ENCODE data around the gene PRRX2. TPM values are rescaled to one million over a fixed set of nuclear protein-coding genes. Genes with fewer than 3 reads are reported as not detected.
"Not testable (repeated sequence)": the region's sequence is repeated elsewhere in the genome, so short reads cannot be mapped to it uniquely, and the experiment has no call there.

The PRRX2 gene
- total and polyA plus RNA-seq, 5 donors = 1.8 to 5.7 (median 2.8) TPM

DNA sequence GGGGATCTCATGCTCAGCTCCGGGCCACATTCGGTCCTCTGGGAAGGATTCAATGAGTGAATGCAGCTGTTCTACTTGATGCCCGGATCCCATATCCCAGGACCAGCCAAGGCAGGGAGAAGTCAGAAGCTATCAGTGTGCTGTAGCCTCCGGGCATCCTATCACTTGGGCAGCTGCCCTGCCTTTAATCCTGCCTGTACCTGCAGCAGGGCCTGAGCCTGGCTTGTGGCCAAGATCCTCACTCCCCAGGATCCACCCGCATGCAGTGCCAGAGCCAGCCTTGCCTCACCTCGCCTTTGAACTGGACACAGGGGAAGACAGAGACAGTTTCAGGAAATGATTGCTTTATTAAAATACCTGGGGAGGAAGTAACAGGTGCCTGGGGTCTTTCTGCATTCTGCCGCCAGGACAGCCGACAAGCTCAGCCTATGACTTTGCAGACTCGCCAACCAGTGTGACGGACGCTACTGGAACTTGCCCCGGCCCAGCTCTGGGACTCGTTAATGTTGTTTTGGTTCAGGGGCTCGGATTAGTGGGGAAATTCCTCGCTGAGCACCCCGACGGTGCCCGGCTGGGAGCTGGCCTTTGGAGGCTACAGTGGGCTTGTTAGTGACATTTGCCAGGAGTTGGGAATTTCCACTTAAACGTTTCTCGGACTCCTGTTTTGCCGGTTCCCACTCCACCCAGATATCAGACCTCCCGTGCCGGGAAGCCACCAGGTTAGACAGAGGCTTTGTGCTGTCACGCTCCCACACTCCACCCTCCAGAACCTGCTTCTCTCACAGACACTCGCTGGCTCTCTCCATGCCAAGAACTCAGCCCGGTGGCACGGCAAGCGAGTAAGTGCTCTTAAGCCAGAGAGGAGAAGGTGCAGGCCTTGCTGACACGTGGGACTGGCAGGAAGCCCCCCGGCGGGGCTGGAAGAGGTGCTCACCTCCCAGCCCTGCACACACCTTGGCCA lies 86.7 kb downstream of the PRRX2 start:
- 34% methylated on average over 31 of the region's 31 CpGs for WGBS
- peak in 1 of 3 donors; percentile 68 for DNase-seq
- Histone ChIP-seq H3K4me1 (ENCODE audit: control insufficient read depth, insufficient read depth, low read length) (no peaks in the 10 kb centered on the region), H3K9me3 (ENCODE audit: control insufficient read depth, low read length) (no peaks in the 10 kb centered on the region), H3K4me3 (ENCODE audit: low read length) (peak overlapping the region; percentile 8), H3K27ac (ENCODE audit: low read length) (no peak overlapping the region), H3K27me3 (ENCODE audit: control insufficient read depth, insufficient read depth) (no peaks in the 10 kb centered on the region)
- peak; percentile 16 to 19 for ATAC-seq
- intact Hi-C loops (cut with DNase I) = no loop called here

DNA sequence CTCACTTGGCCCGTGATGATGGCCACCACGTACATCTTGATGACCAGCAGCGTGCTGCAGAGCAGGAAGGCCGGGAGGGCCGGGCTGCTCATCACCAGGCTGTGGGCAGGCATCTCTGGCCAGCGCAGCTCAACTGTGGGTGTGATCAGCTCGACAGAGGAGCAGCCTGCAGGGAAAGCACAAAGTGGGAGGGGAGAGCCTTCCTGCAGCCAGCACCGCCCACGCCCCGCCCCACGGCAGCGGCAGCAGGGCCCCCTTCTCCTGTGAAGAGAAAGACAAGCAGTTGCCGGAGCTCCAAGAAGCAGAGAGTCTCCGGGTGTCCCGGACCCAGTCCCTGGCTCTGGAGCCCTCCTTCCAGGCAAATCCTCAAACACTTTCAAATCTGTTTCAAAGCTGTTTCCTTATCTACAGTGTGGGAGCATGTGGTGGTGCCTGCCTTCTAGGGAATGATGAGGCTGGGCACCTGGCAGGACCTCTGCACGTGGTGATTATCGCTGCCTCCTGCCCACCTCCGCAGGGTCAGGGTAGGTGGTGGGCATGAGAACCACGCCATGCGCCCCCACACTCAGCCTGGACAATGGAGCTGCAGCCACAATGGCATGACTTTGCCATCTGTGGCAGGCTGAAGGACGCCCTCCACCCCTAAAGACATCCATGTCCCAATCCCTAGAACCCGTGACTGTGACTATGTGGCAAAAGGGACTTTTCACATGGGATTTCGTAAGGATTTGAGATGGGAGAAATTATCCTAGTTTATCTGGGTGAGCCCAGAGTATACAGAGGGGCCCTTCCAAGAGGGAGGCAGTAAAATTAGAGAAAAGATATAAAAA lies 87.7 kb downstream of the PRRX2 start, which contains the start of gene PTGES:
PTGES (minus strand) TSS at position 143 of the 830 bp plus-strand sequence; CDS start at position 113, 30 bp downstream.
- Histone ChIP-seq H3K27ac (ENCODE audit: low read length) (no peak within 1 kb of the TSS), H3K27me3 (ENCODE audit: control insufficient read depth, insufficient read depth) (no peaks in the 10 kb centered on the region), H3K4me3 (ENCODE audit: low read length) (peak within 1 kb of the TSS; percentile 8), H3K9me3 (ENCODE audit: control insufficient read depth, low read length) (no peaks in the 10 kb centered on the region), H3K4me1 (ENCODE audit: control insufficient read depth, insufficient read depth, low read length) (no peaks in the 10 kb centered on the region)
- WGBS = 18% methylated on average over 23 of the region's 23 CpGs
- peak; percentile 95 for ATAC-seq
- intact Hi-C loops (cut with DNase I) = no loop called here
- peak; percentile 81 to 93 (median 93) for DNase-seq

DNA sequence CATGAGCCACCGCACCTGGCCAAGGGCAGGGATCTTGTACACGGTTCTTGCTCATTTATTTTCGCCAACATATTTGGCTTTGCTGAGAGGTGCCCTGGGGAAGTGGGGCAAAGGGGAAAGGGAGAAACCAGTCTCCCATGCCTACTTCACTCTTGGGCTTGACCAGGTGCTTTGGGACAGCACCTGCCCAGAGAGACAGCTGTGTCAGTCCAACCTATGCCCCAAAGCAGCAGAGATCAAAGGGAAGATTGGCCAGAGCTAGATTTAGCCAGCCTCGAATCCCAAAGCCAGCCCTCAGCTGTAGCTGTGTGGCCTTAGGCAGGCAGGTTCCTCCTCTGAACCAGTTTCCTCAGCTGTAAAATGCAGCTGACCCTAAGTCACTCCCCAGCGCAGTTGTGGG lies 89.7 kb downstream of the PRRX2 start:
- no peak for ATAC-seq
- intact Hi-C loops (cut with DNase I) = no loop called here
- 86% methylated on average over 5 of the region's 5 CpGs for WGBS
- no peaks in the 10 kb centered on the region for H3K4me1 ChIP-seq (ENCODE audit: control insufficient read depth, insufficient read depth, low read length)
- peak in 1 of 3 donors; percentile 4 for DNase-seq
- H3K9me3 ChIP-seq (ENCODE audit: control insufficient read depth, low read length) = no peaks in the 10 kb centered on the region
- no peak overlapping the region for H3K4me3 ChIP-seq (ENCODE audit: low read length)
- no peaks in the 10 kb centered on the region for H3K27me3 ChIP-seq (ENCODE audit: control insufficient read depth, insufficient read depth)
- no peak overlapping the region for H3K27ac ChIP-seq (ENCODE audit: low read length)

DNA sequence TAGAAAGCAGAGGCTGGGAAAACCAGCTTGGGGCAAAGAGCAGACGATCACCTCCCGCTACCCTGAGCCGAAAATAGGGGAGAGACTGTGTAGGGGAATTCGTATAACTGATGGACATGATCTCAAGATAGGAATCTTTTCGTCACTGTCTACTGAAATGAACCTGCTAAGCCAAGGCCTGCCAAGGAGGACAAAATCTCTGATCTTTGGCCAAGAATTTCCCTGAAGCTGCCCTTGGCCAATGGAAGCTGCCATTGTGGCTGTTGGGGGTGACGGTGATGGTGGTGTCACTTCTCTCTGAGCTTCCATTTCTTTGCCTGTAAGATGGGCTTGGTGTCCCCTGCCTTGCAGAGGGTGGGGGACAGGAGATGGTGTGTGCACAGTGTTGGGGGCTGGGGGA lies 90.7 kb downstream of the PRRX2 start:
- WGBS = 93% methylated on average over 6 of the region's 6 CpGs
- no peaks in the 10 kb centered on the region for H3K4me1 ChIP-seq (ENCODE audit: control insufficient read depth, insufficient read depth, low read length)
- H3K27ac ChIP-seq (ENCODE audit: low read length) = no peak overlapping the region
- H3K4me3 ChIP-seq (ENCODE audit: low read length) = no peak overlapping the region
- no peaks in the 10 kb centered on the region for H3K27me3 ChIP-seq (ENCODE audit: control insufficient read depth, insufficient read depth)
- ATAC-seq (no peak), DNase-seq (no peak)
- intact Hi-C loops (cut with DNase I) = no loop called here
- H3K9me3 ChIP-seq (ENCODE audit: control insufficient read depth, low read length) = no peaks in the 10 kb centered on the region

DNA sequence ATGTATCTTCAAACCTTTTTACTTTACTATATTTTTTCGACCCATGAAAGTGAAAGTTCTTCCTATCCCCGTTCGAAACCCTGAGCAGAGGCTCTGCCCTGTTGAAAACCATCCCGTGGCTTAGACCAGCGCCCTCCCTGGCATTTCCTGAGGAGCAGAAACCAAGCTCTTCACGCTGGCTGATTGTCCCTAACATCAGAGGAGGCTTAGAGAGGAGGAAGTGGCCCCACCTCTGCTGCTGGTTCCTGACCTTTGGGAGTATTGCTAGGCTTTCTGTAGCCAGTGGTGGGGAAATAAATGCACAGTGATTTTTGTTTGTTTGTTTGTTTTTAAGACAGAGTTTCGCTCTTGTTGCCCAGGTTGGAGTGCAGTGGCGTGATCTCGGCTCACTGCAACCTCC lies 91.6 kb downstream of the PRRX2 start:
- 67% methylated on average over 9 of the region's 9 CpGs for WGBS
- intact Hi-C loops (cut with DNase I) = no loop called here
- no peaks in the 10 kb centered on the region for H3K9me3 ChIP-seq (ENCODE audit: control insufficient read depth, low read length)
- peak in 1 of 3 donors; percentile 61 for DNase-seq
- H3K4me3 ChIP-seq (ENCODE audit: low read length) = no peak overlapping the region
- H3K4me1 ChIP-seq (ENCODE audit: control insufficient read depth, insufficient read depth, low read length) = peaks cover 4% of the 10 kb centered on the region
- no peak for ATAC-seq
- no peaks in the 10 kb centered on the region for H3K27me3 ChIP-seq (ENCODE audit: control insufficient read depth, insufficient read depth)
- H3K27ac ChIP-seq (ENCODE audit: low read length) = no peak overlapping the region

DNA sequence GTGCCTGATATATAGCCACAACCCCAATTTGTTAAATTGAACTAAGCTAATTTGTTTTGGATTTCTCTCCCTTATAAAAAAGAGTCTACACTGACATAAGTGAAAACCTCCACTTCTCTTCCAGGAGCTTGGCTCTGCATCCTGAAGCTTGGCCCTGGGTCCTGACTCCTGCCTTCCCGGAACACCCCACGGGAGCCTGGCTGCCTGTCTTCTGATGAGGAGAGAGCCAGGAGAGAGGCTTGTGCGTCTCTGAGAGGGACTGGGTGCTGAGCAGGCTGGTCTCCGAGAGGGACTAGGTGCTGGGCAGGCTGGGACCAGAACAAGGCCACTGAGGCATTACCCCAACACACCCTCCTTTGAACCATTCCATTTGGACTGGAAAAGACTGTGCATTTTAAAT lies 93.9 kb downstream of the PRRX2 start:
- Histone ChIP-seq H3K4me3 (ENCODE audit: low read length) (no peak overlapping the region), H3K27ac (ENCODE audit: low read length) (no peak overlapping the region), H3K9me3 (ENCODE audit: control insufficient read depth, low read length) (no peaks in the 10 kb centered on the region), H3K27me3 (ENCODE audit: control insufficient read depth, insufficient read depth) (no peaks in the 10 kb centered on the region), H3K4me1 (ENCODE audit: control insufficient read depth, insufficient read depth, low read length) (peaks cover 4% of the 10 kb centered on the region)
- 52% methylated on average over 4 of the region's 4 CpGs for WGBS
- ATAC-seq (peak in 1 of 2 donors; percentile 14), DNase-seq (peak; percentile 57 to 83 (median 66))
- intact Hi-C loops (cut with DNase I) = no loop called here

- Histone ChIP-seq H3K4me3 (ENCODE audit: low read length) (no peak overlapping the region), H3K27ac (ENCODE audit: low read length) (no peak overlapping the region), H3K9me3 (ENCODE audit: control insufficient read depth, low read length) (no peaks in the 10 kb centered on the region), H3K4me1 (ENCODE audit: control insufficient read depth, insufficient read depth, low read length) (peaks cover 4% of the 10 kb centered on the region), H3K27me3 (ENCODE audit: control insufficient read depth, insufficient read depth) (no peaks in the 10 kb centered on the region)
- no peak for ATAC-seq
- DNase-seq = no peak
- intact Hi-C loops (cut with DNase I) = no loop called here
- 56% methylated on average over 13 of the region's 13 CpGs for WGBS
These were observed 94.5 kb downstream of the PRRX2 start for GRCh38 chr9:129759804-129760502.

DNA sequence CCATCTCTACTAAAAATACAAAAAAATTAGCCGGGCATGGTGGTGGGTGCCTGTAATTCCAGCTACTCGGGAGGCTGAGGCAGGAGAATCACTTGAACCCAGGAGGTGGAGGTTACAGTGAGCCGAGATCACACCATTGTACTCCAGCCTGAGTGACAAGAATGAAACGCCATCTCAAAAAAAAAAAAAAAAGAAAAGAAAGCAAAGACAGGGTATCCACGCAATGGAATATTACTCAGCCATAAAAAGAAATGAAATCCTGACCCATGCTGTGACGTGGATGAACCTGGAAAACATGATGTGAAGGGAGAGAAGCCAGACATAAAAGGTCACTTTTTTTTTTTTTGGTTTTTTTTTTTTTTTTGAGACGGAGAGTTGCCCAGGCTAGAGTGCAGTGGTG lies 95.3 kb downstream of the PRRX2 start:
- H3K4me1 ChIP-seq (ENCODE audit: control insufficient read depth, insufficient read depth, low read length); H3K9me3 ChIP-seq (ENCODE audit: control insufficient read depth, low read length); H3K4me3 ChIP-seq (ENCODE audit: low read length); ATAC-seq; intact Hi-C loops (cut with DNase I); DNase-seq; H3K27ac ChIP-seq (ENCODE audit: low read length); H3K27me3 ChIP-seq (ENCODE audit: control insufficient read depth, insufficient read depth): not testable (repeated sequence)
- WGBS = 90% methylated on average over 7 of the region's 7 CpGs

DNA sequence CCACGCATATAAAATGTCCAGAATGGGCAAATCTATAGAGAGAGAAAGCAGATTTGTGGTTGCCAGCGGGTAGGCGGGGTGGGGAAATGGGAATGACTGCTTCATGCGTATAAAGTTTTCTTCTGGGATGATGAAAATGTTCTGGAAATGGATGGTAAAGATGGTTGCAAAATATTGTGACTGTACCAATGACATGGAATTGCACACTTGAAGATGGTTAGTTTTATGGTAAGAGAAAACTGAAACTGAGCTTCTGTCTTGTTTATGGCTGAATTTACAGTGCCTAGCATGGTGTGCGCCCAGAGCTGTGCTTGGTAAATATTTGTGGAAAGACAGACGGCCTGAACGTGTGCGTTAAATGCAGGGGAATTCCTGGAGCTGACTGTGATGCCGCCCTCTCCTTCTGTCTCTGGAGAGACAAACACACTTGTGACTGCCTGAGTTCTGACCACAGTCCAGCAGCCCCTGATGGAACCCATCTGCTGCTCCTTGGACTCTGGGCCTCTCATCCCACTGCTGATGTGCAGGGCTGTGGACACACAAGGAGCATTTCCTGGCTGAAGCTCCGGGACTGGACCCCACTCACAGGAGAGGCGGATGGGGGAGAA lies 96.0 kb downstream of the PRRX2 start:
- ATAC-seq (peak; percentile 64 to 73), DNase-seq (peak; percentile 72 to 86 (median 86))
- no peak overlapping the region for H3K4me3 ChIP-seq (ENCODE audit: low read length)
- peaks cover 4% of the 10 kb centered on the region for H3K4me1 ChIP-seq (ENCODE audit: control insufficient read depth, insufficient read depth, low read length)
- intact Hi-C loops (cut with DNase I) = no loop called here
- H3K27ac ChIP-seq (ENCODE audit: low read length) = peak overlapping the region; percentile 62
- no peaks in the 10 kb centered on the region for H3K9me3 ChIP-seq (ENCODE audit: control insufficient read depth, low read length)
- H3K27me3 ChIP-seq (ENCODE audit: control insufficient read depth, insufficient read depth) = no peaks in the 10 kb centered on the region
- 54% methylated on average over 11 of the region's 11 CpGs for WGBS

DNA sequence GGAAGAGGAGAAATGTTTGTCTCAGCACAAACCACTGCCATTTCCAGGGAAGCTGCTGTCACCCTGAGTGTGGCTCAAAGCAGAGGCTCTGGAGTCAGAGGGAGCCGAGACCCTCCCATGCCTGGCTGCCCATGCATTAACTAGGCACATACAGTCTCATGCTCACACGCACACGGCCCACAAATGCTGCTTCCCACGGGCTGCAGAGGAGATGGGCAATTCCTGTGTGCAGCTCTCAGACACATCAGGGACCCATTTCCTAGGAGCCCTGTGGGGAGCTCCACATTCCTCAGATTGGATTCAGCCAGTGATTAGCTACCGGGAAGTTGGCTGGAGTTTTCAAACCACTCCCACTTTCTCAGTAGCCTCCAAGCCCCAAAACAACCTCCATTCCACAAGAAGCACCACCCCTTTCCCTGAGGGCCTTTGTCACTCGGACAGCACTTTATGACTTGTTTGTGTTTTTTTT lies 96.5 kb downstream of the PRRX2 start:
- 21% methylated on average over 6 of the region's 6 CpGs for WGBS
- no peaks in the 10 kb centered on the region for H3K9me3 ChIP-seq (ENCODE audit: control insufficient read depth, low read length)
- peaks cover 4% of the 10 kb centered on the region for H3K4me1 ChIP-seq (ENCODE audit: control insufficient read depth, insufficient read depth, low read length)
- DNase-seq (peak in 1 of 3 donors; percentile 57), ATAC-seq (peak; percentile 37 to 59)
- H3K4me3 ChIP-seq (ENCODE audit: low read length) = no peak overlapping the region
- intact Hi-C loops (cut with DNase I) = no loop called here
- H3K27ac ChIP-seq (ENCODE audit: low read length) = peak overlapping the region; percentile 62
- no peaks in the 10 kb centered on the region for H3K27me3 ChIP-seq (ENCODE audit: control insufficient read depth, insufficient read depth)
